Ramos (cell line): ENCODE results near the gene VDR.

Experiments
- in situ Hi-C: fragments of 300-500 bp; cut with MboI; formaldehyde crosslinking; loops from one replicate; pipeline ENCODE4 v1.14.3; 2022; ENCODE audit warnings: low sequenced_read_pairs; ENCODE audit not compliant: unreplicated experiment

The VDR gene

DNA sequence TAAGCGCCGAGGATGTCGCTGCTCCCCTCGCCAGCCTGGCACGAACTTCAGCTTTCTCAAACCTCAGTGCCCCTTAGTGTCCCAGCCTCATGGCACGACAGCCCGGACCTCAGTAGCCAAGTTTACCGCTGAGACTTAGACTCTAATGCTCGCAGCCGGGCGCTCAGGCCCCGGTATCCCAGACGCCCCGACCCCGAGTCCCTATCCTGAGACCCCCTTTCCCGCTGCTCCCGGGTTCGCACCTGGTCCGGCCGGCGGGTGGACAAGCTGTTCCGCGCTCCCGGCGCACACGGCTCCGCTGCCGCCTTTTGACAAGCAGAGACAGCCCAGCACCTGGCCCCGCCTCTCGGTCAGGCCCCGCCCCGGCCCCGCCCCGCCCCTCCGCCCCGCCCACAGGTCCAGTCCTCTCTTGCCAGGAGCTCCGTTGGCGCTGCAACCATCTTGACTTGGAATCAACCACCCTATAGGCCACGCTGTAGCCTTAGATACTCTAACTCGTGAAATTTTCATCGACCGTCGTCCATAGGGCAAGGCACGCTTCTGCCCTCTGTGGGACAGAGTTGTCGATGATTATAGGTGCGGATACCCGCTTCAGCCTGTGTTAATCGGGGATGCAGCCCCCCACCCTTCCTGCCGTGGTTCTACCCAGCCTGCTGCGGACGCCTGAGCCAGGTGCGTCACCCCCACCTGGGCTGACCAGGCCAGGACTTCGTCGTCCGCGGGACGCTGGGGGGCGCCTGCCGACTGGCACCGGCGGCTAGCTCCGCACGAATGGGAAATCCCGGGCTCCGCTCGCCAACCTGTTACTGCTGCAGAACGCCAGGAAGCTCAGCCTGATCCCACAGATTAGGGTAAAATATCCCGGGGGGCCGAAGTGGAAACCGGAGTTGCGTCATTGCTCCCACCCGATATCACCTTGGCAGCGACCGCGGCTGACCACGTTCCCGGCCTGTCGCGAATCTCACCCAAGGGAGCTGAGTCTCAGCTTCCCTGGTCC is at the start of gene VDR:
TSS of gene VDR (minus strand) at position 282 of the 997 bp plus-strand sequence. CDS start 25,881 bp downstream, outside the sequence.
- in situ Hi-C loops, result no loop called here

DNA sequence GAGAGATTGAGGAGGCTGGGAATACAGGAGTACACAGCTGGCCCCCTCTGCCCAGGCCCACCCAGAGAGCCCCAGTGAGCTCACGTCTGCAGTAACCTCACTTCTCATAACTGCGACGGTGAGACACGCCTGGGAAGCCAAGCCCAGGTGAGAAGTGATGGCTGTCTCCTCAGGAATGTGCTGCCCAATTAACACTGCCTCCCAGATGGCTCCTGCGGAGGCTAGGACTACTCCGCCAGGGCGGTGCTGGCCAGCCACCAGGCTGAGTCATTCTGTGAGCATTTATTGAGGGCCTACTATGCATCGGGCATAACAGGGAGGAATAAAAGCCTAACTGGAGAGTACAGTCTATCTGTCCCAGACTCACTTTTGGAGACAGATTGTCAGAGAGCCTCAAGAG is 49.3 kb upstream of the VDR start:
- in situ Hi-C loops, result loop anchor here (10.0 kb wide), 2 partner anchors 211 to 239 kb away; no protein-coding TSS in a partner anchor

GRCh38 chr12:47950856-47951468 is 46.2 kb upstream of the VDR start:
- in situ Hi-C loops, result loop anchor here (10.0 kb wide), 2 partner anchors 214 to 236 kb away; no protein-coding TSS in a partner anchor

DNA sequence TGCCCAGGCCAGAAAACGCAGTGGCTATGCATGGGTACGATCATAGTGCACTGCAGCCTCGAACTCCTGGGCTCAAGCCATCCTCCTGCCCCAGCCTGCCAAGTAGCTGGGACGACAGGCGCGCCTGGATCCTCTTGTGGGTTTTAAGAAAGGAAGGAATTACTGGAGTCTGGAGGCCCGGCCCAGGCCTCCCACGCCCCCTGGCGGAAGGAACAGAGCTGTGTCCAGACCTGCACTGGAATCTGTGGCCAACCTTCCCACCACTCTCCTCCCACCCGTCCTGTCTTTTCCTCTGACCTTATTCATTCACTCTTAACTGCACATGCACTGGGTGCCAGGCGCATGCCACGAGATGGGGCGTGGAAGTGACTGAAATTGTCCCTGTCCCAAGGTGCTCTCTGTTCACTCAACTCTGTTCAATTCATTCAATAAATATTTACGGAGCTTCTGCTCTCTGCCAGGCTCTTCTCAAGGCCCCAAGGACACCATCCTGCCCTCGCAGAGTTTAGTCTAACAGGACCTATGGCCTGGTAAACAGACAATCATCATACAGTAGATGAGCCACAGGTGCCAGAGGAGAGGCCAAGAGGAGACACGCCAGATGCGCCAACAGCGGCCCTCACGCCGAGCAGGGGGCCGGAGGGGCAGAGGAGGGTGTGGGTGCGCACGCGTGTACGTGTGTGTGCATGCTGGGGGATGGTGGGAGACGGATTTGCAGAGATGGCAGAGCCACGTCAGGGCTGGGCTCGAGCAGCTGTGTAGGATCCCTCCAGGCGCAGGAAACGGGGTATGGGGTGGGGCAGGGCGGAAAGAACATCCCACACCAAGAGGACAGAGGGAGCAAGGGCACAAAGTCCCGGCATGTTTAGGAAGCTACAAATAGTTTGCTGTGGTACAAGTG is 44.9 kb upstream of the VDR start:
- in situ Hi-C loops, result loop anchor here (10.0 kb wide), 3 partner anchors 155 to 235 kb away; no protein-coding TSS in a partner anchor

- in situ Hi-C loops, result loop anchor here (10.0 kb wide), 1 partner anchor 153 kb away; no protein-coding TSS in a partner anchor
Observed at GRCh38 chr12:47947341-47947740, 42.5 kb upstream of the VDR start.

DNA sequence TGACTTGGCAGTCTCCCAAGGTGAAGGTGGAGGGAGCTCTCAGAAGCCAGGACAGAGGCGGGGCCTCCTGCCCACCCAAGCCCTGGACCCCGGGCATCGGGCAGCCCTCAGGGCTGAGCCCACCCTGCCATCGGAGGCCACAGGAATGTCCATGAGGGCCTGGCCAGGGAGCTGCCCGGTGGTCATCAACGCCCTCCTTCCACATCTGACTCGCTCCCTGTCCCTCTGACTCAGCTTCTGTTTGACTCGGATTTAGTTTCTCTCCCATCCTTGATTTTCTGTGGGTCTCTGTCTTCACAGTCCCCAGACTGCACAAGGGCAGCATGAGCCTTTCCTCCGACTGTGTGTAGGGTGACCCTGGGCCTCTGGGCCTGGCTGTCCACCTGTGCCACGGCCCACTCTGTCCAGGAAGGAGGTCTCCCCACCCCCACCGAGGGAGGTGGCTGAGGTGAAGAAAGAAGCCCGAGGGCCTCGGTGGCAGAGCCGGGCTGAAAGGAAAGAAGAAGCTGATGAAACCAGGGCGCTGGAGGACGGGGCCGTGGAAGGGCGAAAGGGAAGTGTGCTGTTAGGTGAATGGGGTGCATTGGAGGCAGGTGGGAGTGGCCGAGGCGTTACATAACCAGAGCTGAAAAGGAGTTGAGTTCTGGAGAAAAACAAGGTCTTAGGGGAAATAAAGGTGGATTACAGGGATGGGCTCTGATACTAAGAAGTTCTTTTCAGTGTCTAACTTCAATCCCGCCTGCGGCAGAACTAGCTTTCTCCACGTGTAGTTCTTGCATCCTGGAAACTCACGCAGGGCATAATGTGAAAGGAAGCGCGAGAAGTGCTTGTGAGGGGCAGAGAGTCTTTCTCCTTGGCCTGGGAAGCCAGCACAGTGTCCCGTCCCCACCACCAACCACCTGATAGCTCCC is 41.9 kb upstream of the VDR start:
- in situ Hi-C loops, result loop anchor here (10.0 kb wide), 1 partner anchor 152 kb away; no protein-coding TSS in a partner anchor

- in situ Hi-C loops, result loop anchor here (10.0 kb wide), 1 partner anchor 151 kb away; no protein-coding TSS in a partner anchor
Observed at GRCh38 chr12:47945341-47945728, 40.5 kb upstream of the VDR start.

- in situ Hi-C loops, result loop anchor here (5.0 to 10.0 kb wide), 2 partner anchors 83 to 150 kb away; no protein-coding TSS in a partner anchor
Observed at GRCh38 chr12:47944685-47945340, 40.0 kb upstream of the VDR start.

- in situ Hi-C loops, result loop anchor here (5.0 to 10.0 kb wide), 2 partner anchors 81 to 149 kb away; no protein-coding TSS in a partner anchor
Observed at GRCh38 chr12:47943623-47944340, 39.0 kb upstream of the VDR start.

DNA sequence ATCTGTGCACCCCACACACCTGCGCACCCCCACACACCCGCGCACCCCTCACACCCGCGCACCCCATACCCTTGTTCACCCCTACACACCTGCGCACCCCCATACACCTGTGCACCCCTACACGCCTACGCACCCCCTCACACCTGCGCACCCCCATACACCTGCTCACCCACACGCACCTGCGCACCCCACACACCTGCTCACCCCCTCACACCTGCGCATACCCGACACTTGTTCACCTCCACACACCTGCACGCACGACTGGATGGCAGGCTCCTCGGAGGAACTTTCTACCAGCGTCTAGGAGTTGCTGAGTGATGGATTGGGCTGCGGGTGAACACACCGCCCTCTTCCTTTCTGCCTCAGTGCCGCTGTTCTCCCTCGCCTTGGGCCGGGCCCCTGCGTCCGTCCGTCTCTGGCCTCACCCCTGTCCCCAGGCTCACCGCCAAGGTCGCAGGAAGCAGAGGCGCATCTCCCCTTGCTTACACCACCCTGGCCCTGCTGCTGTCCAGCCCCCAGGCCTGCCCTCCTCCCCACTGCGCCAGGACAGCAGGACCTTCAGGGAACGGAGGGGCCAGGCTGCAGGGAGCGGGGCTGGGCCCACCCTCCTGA is 37.9 kb upstream of the VDR start:
- in situ Hi-C loops, result loop anchor here (5.0 to 10.0 kb wide), 2 partner anchors 80 to 148 kb away; no protein-coding TSS in a partner anchor

- in situ Hi-C loops, result loop anchor here (5.0 to 10.0 kb wide), 2 partner anchors 80 to 147 kb away; no protein-coding TSS in a partner anchor
Observed at GRCh38 chr12:47941871-47942613, 37.2 kb upstream of the VDR start.

DNA sequence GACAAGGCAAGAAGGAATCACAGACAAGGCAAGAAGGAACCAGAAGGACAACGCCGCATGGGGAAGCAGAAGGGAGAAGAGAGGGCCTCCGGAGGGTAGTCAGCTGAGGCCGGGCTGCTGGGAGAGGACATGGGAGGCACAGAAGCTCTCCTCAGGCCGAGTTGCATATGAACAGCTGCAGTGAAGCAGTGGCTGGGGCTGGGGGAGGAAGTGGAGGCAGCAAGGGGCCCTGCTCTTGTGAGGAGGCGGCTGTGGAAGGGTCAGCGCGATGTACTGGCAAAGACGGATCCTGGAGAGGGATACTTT is 36.6 kb upstream of the VDR start:
- in situ Hi-C loops, result loop anchor here (5.0 to 10.0 kb wide), 2 partner anchors 79 to 147 kb away; no protein-coding TSS in a partner anchor

GRCh38 chr12:47940773-47941474 is 36.1 kb upstream of the VDR start:
- in situ Hi-C loops, result loop anchor here (5.0 to 10.0 kb wide), 2 partner anchors 79 to 146 kb away; no protein-coding TSS in a partner anchor

DNA sequence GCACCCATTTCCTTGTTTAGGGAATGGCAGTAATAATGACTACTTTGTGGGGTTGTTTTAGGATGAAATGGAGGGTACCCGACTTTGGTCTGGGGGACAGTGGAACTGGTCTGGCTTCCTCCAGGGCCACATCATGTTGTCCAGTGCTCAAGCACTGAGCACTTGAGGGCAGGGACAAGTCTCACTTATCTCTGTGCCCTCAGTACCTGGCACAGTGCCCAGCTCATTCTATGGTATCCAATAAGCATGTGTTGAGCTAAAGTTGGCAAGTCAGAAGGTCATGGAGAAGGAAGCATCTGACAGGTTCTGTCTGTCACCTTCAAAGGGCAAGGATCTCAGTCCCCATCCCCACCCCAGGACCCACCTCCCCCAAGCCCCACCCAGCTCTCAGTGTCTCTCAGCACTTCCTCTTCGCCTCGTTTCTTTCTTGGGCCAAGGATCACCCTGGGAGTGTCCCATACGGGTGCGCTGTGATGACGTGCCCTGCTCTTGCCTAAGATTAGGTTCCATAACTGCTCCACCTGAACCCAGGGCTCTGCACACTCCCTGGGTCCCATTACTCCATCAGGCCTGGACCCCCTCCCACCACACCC is 34.3 kb upstream of the VDR start:
- in situ Hi-C loops, result no loop called here

- in situ Hi-C loops, result no loop called here
Observed at GRCh38 chr12:47938594-47938993, 33.8 kb upstream of the VDR start.
